Stimulated activated CD4-positive, alpha-beta T cell treated with anti-CD3 and anti-CD28 coated beads, Interleukin-4, amount 100 ng/mL, for 24 hours (primary cell): ENCODE measurements around the gene SH2B2.
A peak's percentile ranks its signal among the peaks of the same experiment; 100 is the strongest.
"Not testable (repeated sequence)": the region's sequence is repeated elsewhere in the genome, so short reads cannot be mapped to it uniquely, and the experiment has no call there.

ENCODE experiments used
- DNase-seq: peaks from one replicate; pipeline ENCODE4 v3.0.0-alpha.2; 2020

SH2B2 gene

DNA sequence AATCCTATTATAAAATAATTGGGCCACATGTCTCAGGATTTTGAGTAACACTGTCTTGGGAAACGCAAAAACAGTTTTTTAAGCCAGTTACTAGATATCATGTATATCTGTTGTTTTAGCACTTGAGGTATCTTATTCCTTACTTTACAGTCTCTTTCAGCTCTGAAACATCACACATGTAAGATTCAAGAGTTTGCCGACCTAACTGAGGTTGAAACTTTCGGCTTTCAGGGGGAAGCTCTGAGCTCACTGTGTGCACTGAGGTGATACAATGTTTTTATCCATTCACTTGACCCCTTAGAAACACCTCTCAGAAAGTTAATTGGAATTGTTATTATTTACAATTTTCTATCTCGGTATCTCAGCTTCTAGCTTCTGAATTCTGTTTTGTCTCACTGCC is 50.8 kb downstream of the SH2B2 start:
- not testable (repeated sequence) for DNase-seq

DNA sequence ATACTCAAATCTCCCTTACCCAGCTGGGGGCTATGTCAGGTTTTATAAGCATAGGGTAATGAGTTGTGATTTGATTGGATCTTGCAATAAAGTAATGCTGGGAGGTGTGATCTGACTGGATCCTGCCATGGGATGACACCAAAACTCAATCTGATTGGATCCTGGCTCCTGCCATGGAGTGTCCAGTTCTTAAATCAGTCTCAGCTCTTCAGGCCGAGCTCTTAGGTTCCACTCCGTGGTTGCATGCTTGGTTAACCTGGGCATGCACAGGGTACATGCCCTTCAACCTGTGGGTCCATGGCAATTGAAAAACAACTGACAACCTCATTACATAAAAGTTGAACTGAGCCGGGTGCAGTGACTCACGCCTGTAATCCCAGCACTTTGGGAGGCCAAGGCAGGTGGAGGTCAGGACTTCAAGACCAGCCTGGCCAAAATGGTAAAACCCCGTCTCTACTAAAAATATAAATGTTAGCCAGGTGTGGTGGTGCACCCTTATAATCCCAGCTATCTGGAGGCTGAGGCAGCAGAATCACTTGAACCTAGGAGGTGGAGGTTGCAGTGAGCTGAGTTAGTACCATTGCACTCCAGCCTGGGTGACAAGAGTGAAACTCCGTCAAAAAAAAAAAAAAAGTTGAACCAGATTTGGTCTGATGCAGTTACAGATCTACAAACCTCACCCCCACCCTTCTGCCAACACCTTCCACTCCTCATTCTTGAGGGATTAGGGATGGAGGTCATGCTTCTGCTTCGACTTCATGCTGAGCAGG is 54.1 kb downstream of the SH2B2 start:
- DNase-seq, result not testable (repeated sequence)

DNA sequence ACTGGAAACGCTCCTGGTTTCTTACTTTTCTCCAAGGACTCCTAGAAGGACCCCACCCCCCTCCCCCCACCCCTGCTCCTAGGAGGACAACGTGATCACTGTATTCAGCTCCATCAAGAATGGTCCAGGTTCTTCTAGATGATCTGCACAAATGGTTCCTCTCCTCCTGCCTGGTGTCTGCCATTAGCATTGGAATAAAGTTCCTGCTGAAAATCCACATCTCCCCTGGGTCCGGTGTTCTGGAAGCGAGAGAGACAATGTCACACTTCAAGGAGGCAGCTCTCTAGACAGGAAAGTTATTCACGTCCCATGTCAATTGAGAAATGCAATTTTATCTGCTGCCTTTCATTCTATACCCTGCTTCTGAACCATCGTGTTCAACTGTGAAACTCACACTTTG is 60.3 kb downstream of the SH2B2 start:
- not testable (repeated sequence) for DNase-seq

DNA sequence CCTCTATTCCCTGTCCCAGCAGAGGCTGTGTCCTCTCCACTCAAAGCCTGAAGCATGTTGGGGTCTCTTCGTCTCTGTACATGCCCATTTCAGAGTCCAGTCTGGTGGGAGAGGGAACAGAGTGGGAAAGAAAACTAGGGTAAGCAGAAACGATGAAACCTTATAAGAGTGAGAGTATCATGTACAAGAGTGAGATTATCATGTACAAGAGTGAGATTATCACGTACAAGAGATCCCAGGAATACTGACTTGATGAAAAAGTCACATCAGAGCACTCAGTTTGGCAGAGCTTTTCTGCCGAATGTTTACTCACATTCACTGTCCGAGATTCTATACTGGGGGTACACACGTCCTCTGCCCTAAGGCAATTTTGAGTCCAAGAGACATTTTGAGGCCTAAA is 69.7 kb downstream of the SH2B2 start, which contains the start of gene SPDYE6:
Gene SPDYE6, minus strand, starts transcription at position 101 of the 400 bp plus-strand sequence. CDS start 421 bp downstream, outside the sequence.
- DNase-seq, result not testable (repeated sequence)

DNA sequence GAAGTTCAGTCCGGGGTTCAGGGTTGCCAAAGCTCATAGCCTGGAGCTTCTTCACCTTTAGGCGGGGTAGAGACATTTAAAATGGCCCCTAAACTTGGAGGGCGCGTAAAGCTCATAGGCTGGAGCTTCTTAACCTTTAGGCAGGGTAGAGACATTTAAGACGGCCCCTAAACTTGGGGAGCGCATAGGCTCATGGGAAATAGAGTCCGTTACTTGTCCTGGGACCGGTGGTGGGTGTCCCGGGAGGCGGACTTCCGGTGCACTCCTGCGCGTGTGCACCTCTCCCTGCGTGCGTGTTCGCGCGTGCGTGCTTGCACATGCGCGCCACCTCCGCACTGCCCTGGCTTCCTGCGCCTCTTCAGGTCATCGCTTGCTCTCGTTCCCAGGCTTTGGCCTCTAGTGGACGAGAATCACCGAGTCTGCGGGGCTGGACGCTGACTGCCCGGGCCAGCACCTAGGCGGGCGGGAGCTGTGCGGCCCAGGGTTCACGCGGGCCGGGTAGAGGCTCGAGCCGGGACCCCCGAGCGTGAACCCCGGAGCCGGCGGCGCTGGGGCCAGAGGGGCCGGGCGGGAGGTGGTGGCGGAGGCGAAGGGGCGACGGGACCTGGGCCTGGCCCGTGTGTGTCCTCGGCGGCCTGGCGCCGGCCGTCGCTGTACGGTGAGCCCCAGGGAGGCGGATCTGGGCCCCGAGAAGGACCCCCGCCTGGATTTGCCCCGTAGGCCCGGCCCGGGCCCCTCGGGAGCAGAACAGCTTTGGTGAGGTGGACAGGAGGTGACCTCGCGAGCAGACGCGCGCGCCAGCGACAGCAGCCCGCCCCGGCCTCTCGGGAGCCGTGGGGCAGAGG is 77.1 kb downstream of the SH2B2 start:
- DNase-seq, result peak; percentile 94

DNA sequence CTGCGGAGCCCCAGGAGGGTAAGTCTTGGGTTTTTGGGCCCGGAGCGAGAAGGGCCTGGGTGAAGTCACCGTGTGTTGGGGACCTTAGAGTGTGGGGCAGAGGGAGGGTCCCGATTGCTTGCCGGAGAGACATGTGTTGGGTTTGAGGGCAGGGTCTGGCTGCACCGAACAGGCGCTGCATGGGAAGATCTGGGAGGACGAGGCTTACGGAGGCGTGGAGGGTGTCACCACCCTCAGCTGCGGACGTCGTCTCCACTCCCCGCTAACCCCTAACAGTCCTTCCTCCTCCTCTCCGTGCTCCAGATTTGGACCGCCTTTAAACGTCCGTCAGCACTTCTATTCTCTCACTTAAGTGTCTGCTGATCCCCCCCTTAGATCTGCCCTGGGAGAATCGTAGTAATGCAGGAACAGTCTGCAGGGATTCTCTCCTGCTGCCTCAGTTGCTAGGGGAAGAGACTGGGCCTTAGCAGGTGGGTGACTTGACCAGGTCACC is 77.8 kb downstream of the SH2B2 start:
- DNase-seq, result peak; percentile 4

DNA sequence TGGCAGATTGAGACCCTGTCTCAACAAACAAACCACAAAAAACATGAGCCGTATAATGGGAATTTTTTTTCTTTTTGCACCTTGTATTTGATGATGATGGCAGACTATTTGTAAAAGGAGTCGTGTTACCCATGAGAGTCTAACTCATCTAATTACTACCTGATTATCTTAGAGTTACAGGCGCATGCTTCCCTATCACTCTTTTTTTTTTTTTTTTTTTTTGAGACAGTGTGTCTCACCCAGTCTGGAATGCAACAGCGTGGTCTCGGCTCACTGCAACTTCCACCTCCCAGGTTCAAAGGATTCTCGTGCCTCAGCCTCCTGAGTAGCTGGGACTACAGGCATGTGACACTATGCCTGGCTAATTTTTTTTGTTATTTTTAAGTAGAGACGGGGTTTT is 78.7 kb downstream of the SH2B2 start:
- DNase-seq, result not testable (repeated sequence)

DNA sequence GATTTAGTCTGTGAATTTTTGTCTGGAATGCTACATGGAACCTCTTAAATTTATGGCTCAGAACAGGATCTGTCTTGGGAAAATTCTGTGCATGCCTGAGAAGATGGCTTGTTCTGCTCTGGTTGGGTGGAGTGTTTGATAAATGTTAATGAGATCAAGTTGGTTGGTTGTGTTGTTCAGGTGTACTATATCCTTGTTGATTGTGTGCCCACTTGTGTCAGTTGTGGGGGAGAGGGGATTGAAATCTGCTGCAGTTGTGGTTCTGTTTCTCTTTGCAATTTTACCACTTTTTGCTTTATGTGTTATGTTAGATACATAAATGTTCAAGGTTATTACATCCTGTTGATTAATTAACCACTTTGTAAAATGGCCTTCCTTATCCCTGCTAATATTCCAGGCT is 83.4 kb downstream of the SH2B2 start:
- DNase-seq, result not testable (repeated sequence)
